BE2C (cell line): ENCODE results near the gene CPOX.
A peak's percentile ranks its signal among the peaks of the same experiment; 100 is the strongest.

Experiments used
- DNase-seq: peaks from one replicate; pipeline ENCODE4 v3.0.0-alpha.2; 2020
- H3K27me3 ChIP-seq: fragments of 250-450 bp; sonication (Bioruptor Pico); 2 replicates; pipeline ENCODE4 v1.5.1; 2020; ENCODE audit warnings: mild to moderate bottlenecking
- H3K36me3 ChIP-seq: fragments of 250-450 bp; sonication (Bioruptor Pico); 2 replicates; pipeline ENCODE4 v1.5.1; 2020; ENCODE audit warnings: mild to moderate bottlenecking
- H3K4me1 ChIP-seq: fragments of 250-450 bp; sonication (Bioruptor Pico); 2 replicates; pipeline ENCODE4 v1.5.1; 2020
- H3K4me3 ChIP-seq: 2 replicates; pipeline ENCODE4 v1.5.1; 2011; ENCODE audit warnings: low read depth, low read length
- H3K9me3 ChIP-seq: fragments of 250-450 bp; sonication (Bioruptor Pico); 2 replicates; pipeline ENCODE4 v1.5.1; 2020
- TF ChIP-seq, protein P1 (sequence below): IDR thresholded peaks from 2 replicates; pipeline ENCODE4 v1.5.1; 2012; ENCODE audit warnings: mild to moderate bottlenecking, low read depth, low read length

Gene CPOX

DNA sequence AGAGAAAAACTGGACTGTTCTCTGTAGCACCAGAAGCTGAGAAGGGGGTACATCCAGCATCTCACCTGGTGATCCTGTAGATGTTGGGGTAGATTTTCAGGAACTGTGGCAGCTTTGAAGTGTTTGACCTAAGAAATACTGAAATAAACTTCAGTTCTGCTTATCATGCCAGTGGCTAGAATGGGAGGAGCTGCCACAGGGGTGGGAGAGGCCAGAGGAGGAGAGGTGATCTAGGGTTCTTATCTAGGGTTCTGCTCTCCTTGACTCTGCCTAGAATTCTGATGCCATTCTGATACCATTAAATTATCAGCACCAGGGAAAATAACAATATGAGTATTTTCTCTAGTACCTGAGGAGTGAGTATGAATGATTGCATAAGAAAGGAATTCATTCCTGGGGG is 10.2 kb upstream of the CPOX start:
- Histone ChIP-seq H3K4me1 (no peaks in the 10 kb centered on the region), H3K9me3 (no peaks in the 10 kb centered on the region), H3K4me3 (no peak overlapping the region), H3K27me3 (no peaks in the 10 kb centered on the region), H3K36me3 (no peaks in the 10 kb centered on the region)
- no peak for DNase-seq
- TF ChIP-seq, protein P1, sequence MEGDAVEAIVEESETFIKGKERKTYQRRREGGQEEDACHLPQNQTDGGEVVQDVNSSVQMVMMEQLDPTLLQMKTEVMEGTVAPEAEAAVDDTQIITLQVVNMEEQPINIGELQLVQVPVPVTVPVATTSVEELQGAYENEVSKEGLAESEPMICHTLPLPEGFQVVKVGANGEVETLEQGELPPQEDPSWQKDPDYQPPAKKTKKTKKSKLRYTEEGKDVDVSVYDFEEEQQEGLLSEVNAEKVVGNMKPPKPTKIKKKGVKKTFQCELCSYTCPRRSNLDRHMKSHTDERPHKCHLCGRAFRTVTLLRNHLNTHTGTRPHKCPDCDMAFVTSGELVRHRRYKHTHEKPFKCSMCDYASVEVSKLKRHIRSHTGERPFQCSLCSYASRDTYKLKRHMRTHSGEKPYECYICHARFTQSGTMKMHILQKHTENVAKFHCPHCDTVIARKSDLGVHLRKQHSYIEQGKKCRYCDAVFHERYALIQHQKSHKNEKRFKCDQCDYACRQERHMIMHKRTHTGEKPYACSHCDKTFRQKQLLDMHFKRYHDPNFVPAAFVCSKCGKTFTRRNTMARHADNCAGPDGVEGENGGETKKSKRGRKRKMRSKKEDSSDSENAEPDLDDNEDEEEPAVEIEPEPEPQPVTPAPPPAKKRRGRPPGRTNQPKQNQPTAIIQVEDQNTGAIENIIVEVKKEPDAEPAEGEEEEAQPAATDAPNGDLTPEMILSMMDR: no peak

DNA sequence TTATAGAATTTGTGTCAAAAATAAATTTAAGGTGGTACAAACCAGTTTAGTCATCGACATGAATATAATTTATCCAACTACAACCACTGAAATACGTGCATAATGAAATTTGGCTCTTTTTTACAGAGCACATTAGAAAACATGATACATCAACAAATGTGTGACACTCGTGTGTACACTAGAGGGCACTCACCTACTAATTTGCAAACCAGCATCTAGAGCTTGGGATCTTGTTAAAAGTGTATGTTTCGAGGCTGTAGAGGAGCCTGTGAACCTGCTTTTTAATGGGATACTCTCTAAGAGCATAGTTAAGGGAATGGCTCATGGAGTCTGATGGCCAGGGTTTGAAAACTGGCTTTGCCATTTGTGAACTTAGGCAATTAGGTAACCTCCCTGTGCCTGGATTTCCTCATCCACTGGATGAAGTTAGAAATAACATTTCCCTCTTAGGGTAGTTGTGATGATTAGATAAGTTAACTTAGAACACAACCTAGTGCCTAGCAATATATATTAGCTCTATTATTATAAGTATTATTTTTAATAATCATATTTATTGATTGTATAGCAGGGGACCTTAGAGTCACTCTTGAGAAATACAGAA is 8.8 kb upstream of the CPOX start:
- TF ChIP-seq, protein P1: peak; percentile 88
- Histone ChIP-seq H3K27me3 (no peaks in the 10 kb centered on the region), H3K4me1 (no peaks in the 10 kb centered on the region), H3K9me3 (no peaks in the 10 kb centered on the region), H3K4me3 (no peak overlapping the region), H3K36me3 (no peaks in the 10 kb centered on the region)
- peak; percentile 50 for DNase-seq

DNA sequence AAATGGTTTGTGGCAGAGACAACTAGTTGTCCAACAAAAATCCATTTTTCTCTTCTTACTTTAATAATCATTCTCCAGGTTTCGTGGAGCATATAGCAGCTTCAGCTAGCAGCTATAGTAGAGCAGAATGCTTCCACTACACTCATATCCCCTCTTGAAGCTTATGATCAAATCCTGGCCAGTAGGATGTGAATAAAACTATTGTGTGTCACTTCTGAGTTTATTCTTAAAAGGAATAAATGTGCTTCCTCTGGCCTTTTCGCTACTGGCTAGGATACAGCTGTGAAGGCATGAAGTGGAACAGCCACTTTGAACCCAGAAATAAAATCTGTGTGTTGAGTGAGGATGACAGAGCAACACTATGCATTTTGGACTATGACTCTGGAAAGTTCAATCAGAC is 7.8 kb upstream of the CPOX start:
- TF ChIP-seq, protein P1: no peak
- H3K4me3 ChIP-seq: no peak overlapping the region
- DNase-seq: no peak
- no peaks in the 10 kb centered on the region for H3K4me1 ChIP-seq
- no peaks in the 10 kb centered on the region for H3K36me3 ChIP-seq
- H3K27me3 ChIP-seq: no peaks in the 10 kb centered on the region
- H3K9me3 ChIP-seq: no peaks in the 10 kb centered on the region

DNA sequence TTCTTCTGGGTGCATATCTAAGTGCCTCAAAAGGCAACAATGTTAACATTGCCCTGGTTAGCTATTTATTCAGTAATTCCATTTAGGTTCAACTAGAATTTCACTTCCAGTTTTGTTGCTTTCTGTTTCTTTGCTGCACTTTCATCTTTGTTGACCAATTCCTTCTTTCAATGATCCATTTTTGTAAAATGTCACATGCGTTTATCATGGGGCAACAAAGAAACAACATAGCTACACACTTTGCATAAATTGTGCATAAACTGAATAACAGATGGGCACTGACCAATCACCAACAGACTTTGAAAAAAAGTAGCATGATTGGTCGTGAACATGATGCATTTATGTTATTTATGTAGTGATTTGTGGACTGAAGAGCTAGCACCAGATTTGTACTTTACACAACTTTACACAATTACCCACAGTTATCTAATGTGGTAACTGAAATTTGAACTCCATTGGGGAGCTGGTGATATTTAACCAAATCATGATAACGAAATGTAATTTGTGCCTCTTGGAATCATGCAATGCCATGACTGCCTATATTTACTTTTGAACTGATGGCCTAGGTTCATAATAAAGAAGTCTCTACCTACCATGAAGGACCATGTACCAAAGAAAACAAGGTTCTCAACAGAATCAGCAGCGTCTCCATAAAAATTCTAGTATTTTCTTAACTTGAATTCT is 7.1 kb upstream of the CPOX start:
- Histone ChIP-seq H3K4me1 (no peaks in the 10 kb centered on the region), H3K4me3 (no peak overlapping the region), H3K27me3 (no peaks in the 10 kb centered on the region), H3K36me3 (no peaks in the 10 kb centered on the region), H3K9me3 (no peaks in the 10 kb centered on the region)
- TF ChIP-seq, protein P1: no peak
- no peak for DNase-seq

DNA sequence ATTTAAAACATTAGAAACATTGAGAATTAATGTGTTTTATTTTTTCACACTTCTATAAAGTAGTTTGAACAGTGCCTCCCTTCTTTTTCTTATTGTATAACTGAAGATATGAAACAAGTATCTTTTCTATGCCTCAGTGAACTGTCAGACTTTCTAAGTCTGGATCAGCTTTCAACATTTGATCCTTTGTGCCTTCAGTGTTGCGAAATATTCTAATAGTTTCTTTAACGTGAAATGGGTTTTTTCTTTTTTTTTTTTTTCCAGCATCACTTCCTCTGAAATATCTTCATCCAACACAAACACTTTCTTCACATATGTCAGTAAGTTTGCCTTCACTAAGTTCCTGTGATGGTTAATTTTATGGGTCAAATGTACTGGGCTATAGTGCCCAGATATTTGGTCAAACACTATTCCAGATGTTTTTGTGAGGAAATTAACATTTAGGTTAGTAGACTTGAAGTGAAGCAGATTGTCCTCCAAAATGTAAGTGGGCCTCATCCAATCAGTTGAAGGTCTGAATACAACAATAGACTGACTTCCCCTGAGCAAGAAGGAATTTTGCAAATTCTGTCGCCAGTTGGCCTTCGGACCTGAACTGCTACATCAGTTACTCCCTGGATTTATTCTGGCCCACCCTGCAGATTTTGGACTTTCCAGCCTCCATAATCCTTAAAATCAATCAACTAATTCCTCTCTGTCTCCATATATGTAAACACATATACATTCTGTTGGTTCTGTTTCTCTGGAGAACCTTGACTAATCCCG is 6.4 kb upstream of the CPOX start:
- no peaks in the 10 kb centered on the region for H3K27me3 ChIP-seq
- no peak for DNase-seq
- H3K4me3 ChIP-seq: no peak overlapping the region
- no peaks in the 10 kb centered on the region for H3K4me1 ChIP-seq
- H3K9me3 ChIP-seq: no peaks in the 10 kb centered on the region
- no peaks in the 10 kb centered on the region for H3K36me3 ChIP-seq
- TF ChIP-seq, protein P1: no peak

DNA sequence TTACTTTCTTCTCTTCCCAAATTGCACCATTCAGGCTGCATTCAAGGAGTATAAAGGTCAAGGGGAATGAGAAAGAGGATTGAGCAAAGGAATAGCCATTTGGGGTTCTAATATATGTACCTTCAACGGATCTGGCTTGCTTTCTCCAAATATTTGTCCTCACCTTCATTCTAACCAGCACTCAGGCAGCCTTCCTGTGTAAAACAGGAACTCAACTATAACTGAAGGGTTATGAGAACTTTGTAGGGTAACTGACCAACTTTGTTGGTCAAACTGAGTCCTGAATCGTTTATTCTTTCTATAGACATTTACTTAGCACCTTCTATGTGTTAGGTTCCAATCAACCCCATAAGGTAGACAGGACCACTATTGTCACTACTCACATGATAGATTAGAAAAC is 5.1 kb upstream of the CPOX start:
- Histone ChIP-seq H3K4me3 (no peak overlapping the region), H3K9me3 (no peaks in the 10 kb centered on the region), H3K27me3 (no peaks in the 10 kb centered on the region), H3K36me3 (no peaks in the 10 kb centered on the region), H3K4me1 (no peaks in the 10 kb centered on the region)
- TF ChIP-seq, protein P1: no peak
- DNase-seq: no peak
